ENCODE results near the gene CNTNAP3B. TPM values are rescaled to one million over a fixed set of nuclear protein-coding genes. Genes with fewer than 3 reads are reported as not detected.
"Not testable (repeated sequence)": the region's sequence is repeated elsewhere in the genome, so short reads cannot be mapped to it uniquely, and the experiment has no call there.

Gene CNTNAP3B
- total RNA-seq, 4 donors from 2014 or later, result 2.8 to 39.6 (median 7.9) TPM

DNA sequence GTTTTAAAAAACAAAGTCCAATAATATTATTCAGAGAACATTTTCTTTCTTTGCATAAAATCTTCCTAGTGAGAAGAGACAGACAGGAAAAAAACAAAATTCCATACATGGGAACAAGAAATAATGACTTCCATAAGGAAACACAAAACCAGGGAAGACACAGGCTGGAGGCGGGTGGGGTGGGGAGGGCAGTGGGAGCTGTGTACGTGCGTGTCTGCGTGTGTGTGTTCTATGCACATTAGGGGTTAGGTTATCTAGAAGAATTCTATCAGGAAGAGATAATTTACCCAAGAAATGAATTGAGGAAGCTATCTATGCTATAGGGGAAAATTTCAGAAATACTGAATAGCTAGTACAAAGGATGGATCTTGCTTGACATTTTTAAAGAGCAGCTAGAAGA is 58.2 kb downstream of the CNTNAP3B start:
- H3K27me3 ChIP-seq; in situ Hi-C loops (cut with MboI; ENCODE audit: low pct_ligation_motif_present in 1 of 4, low pct_unique_long_range_greater_than_20kb in 1 of 4, low sequenced_read_pairs in 3 of 4): not testable (repeated sequence)

DNA sequence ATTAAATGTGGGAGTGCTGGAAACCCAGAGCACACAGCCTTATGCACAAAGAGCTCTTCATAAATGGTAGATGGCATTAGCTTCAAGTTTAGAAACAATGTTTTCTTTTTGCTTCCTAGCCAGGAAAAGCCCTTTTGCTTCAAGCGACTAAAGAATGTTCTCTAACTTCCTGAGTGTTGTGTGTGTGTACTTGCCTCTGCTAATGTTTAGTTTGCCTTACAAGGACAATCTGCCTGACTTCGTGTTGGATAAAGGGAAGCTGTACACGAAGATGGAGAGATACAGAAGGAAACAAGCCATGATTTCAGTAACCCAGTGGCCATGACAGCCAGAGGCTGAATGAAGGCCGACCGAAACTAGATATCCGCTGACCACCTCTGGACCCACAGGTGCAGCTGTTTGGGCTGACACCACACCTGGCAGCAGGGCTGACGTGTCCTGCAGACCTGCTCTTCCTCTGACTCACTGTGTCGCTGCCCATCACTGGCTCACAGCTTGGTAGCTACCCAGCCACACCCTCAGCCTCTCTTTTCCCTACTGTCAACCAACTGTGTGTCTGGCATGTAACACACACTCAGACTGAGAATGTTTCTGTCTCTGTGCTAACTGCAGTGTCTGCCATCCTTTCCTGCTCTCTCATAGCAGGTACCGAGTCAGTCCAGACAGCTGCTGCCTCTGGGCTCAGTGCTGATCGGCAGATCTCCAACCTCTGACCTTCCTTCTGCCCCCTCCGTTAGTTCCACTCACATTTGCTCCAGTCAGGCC is 59.0 kb downstream of the CNTNAP3B start:
- DNase-seq; H3K36me3 ChIP-seq; H3K9me3 ChIP-seq; H3K27me3 ChIP-seq; H3K4me1 ChIP-seq; H3K4me3 ChIP-seq; H3K27ac ChIP-seq; in situ Hi-C loops (cut with MboI; ENCODE audit: low pct_ligation_motif_present in 1 of 4, low pct_unique_long_range_greater_than_20kb in 1 of 4, low sequenced_read_pairs in 3 of 4); intact Hi-C loops (cut with DNase I; ENCODE audit: low total_unique reads): not testable (repeated sequence)
- 58% methylated on average over 3 of the region's 11 CpGs; no CpG with 5 or more reads in 1 of the 2 donors for WGBS, 2 donors (ENCODE audit: low coverage in 1 of 2)

More for the DNA sequence above, 58.2 kb downstream of the CNTNAP3B start:
- intact Hi-C loops (cut with DNase I; ENCODE audit: low total_unique reads); H3K27ac ChIP-seq; H3K9me3 ChIP-seq; H3K4me1 ChIP-seq; DNase-seq; H3K4me3 ChIP-seq; H3K36me3 ChIP-seq: not testable (repeated sequence)
- no CpG with 5 or more reads among the region's 4 CpGs for WGBS, 2 donors (ENCODE audit: low coverage in 1 of 2)

DNA sequence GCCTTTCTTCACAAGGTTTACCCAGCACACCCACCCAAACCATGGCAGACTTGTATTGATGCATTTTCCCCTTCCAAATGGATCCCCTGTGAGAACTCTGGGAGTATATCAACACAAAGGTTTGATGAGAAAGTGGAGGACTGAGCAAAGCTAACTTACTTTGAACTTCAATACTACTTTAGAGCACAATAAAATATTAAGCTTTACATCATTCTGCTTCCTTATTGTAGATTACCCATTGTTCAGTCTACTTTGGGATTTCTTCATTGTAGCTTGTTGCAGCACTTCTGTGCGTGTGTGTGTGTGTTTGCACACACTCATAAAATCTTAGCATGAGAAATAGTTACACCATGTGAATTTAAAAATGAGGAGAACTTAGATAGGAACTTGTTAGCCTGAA is 75.4 kb downstream of the CNTNAP3B start:
- H3K4me3 ChIP-seq; in situ Hi-C loops (cut with MboI; ENCODE audit: low pct_ligation_motif_present in 1 of 4, low pct_unique_long_range_greater_than_20kb in 1 of 4, low sequenced_read_pairs in 3 of 4); H3K27ac ChIP-seq; DNase-seq; H3K9me3 ChIP-seq; H3K36me3 ChIP-seq; intact Hi-C loops (cut with DNase I; ENCODE audit: low total_unique reads); H3K27me3 ChIP-seq; H3K4me1 ChIP-seq: not testable (repeated sequence)
- WGBS, 2 donors (ENCODE audit: low coverage in 1 of 2), result 67% methylated on average over 1 of the region's 1 CpG; no CpG with 5 or more reads in 1 of the 2 donors

DNA sequence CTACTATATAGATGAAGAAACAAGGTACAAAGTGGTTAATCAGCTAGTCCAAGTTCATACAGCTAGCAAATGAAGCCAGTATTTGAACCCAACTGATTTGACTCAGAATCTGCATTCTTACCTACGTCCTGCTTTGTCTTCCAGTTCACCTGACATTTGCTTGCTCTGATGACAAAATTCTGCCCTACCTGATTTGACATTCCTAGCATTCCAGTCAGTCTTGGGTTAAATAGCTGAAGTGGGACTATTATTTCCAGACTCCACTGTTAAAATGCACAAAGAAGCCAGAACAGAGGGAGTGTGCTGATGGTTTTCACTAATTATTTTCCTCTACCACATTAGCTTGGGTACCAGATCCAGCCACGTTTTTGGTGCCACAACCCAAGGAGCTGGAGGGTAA is 78.5 kb downstream of the CNTNAP3B start:
- in situ Hi-C loops (cut with MboI; ENCODE audit: low pct_ligation_motif_present in 1 of 4, low pct_unique_long_range_greater_than_20kb in 1 of 4, low sequenced_read_pairs in 3 of 4); H3K4me1 ChIP-seq; H3K9me3 ChIP-seq; DNase-seq; H3K27ac ChIP-seq; H3K4me3 ChIP-seq; H3K36me3 ChIP-seq; intact Hi-C loops (cut with DNase I; ENCODE audit: low total_unique reads); H3K27me3 ChIP-seq: not testable (repeated sequence)
- no CpG with 5 or more reads among the region's 2 CpGs for WGBS, 2 donors (ENCODE audit: low coverage in 1 of 2)

DNA sequence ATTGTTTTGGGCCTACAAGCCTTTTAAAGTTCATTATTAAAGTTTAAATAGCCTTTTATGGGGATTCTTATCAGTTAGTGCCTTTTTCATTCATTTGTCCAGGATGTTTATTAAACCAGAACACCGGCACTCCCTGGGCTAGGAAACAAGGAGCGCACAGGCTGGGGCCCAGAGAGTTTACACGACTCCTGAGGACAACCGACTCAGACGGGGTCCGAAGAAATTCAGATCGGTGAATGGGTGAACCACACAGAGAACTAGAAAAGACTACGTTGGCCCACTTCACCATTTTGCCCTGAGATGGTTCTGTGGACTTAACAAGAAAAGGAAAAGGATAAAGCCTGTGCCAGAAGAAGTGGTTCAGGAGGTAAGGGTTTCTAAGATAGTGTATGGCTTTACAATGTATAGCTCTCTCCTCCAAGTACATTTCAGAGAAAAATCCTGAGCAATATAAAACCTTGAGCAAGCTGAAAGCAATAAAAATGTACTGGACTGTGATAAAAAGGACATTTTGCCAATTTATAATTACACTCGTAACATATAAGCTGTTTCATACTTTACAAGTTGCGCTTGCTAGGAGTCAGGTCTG is 84.7 kb downstream of the CNTNAP3B start:
- H3K27me3 ChIP-seq; H3K9me3 ChIP-seq; H3K4me1 ChIP-seq; H3K4me3 ChIP-seq; H3K27ac ChIP-seq; H3K36me3 ChIP-seq; in situ Hi-C loops (cut with MboI; ENCODE audit: low pct_ligation_motif_present in 1 of 4, low pct_unique_long_range_greater_than_20kb in 1 of 4, low sequenced_read_pairs in 3 of 4); intact Hi-C loops (cut with DNase I; ENCODE audit: low total_unique reads): not testable (repeated sequence)
- DNase-seq, result peak; percentile 8
- 27 to 60% methylated on average over 6 to 9 of the region's 10 CpGs for WGBS, 2 donors (ENCODE audit: low coverage in 1 of 2)

DNA sequence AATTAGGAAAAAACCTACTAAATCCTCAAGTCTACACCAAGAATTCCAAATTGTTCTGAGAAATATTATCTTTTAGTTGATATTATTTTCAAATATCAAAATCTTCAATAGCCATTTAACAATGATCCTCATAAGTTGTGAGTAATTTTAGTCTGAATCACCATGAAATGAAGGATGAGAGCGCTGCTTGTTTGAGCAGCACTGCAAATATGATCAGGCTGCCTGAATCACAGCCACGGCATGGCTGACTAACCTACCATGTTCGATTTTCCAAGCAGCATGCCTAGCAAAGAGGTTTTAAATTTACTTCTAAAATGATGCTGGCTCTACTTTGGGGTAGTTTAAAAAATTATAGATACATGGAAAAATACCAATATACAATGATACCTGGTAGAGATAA is 95.7 kb downstream of the CNTNAP3B start:
- H3K27ac ChIP-seq; H3K27me3 ChIP-seq; H3K4me1 ChIP-seq; H3K9me3 ChIP-seq; DNase-seq; intact Hi-C loops (cut with DNase I; ENCODE audit: low total_unique reads); H3K4me3 ChIP-seq; in situ Hi-C loops (cut with MboI; ENCODE audit: low pct_ligation_motif_present in 1 of 4, low pct_unique_long_range_greater_than_20kb in 1 of 4, low sequenced_read_pairs in 3 of 4); H3K36me3 ChIP-seq: not testable (repeated sequence)
- no CpG with 5 or more reads among the region's 3 CpGs for WGBS, 2 donors (ENCODE audit: low coverage in 1 of 2)

DNA sequence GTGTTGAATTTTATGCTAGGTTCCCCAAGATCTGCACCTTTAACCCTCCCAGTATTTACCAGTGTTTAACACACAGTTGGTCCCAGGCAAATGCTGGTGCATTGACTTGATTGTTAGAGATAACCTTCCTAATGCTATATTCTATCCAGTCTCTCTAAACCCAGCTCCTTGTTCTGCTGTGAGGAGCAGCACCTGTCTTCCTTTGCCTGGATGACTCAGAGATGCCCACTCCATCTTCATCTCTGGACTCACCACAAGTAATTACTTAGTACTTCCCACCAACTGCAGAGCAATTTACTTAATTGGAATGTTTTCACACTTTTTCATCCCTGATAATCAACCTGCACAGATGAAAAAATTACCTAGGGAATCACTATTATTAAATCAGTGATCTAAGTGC is 108.6 kb downstream of the CNTNAP3B start:
- H3K27me3 ChIP-seq; H3K27ac ChIP-seq; H3K4me1 ChIP-seq; DNase-seq; H3K36me3 ChIP-seq; intact Hi-C loops (cut with DNase I; ENCODE audit: low total_unique reads); H3K4me3 ChIP-seq; in situ Hi-C loops (cut with MboI; ENCODE audit: low pct_ligation_motif_present in 1 of 4, low pct_unique_long_range_greater_than_20kb in 1 of 4, low sequenced_read_pairs in 3 of 4); H3K9me3 ChIP-seq: not testable (repeated sequence)

DNA sequence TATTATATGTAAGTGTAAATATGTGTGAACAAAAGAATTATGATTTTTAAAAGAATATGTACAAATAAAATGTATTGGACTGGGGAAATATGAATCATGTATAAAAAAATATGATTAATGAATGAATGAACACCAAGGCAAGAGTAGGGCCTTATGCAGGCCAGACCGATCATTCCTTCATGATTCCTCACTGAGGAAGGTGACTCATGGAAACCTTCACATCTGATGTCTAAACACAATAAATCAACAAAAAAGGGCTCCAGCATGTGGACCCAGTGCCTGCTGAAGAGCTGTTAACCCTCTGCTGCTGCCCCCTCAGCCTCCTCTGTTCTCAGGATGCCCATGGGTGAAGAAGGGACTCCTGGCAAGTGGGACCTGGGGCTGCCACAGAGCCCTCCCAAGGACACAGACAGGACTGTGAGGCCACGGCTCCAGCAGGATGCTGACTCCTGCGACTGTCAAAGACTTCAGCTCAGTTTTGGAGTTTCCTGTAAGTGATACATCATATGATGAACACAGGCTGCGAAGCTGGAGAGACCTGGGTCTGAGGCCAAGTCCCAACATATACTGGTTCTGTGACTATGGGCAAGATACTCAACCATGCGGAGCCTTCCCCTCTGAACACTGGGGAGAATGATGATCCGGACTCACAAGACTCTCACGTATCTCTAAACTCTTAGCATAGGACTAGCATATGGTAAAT is 110.9 kb downstream of the CNTNAP3B start:
- H3K27ac ChIP-seq, result peak overlapping the region in 1 of 4 donors; percentile 34
- H3K4me1 ChIP-seq; H3K4me3 ChIP-seq; H3K36me3 ChIP-seq; H3K27me3 ChIP-seq; H3K9me3 ChIP-seq; intact Hi-C loops (cut with DNase I; ENCODE audit: low total_unique reads); in situ Hi-C loops (cut with MboI; ENCODE audit: low pct_ligation_motif_present in 1 of 4, low pct_unique_long_range_greater_than_20kb in 1 of 4, low sequenced_read_pairs in 3 of 4); DNase-seq: not testable (repeated sequence)
- 88% methylated on average over 7 of the region's 7 CpGs; no CpG with 5 or more reads in 1 of the 2 donors for WGBS, 2 donors (ENCODE audit: low coverage in 1 of 2)

DNA sequence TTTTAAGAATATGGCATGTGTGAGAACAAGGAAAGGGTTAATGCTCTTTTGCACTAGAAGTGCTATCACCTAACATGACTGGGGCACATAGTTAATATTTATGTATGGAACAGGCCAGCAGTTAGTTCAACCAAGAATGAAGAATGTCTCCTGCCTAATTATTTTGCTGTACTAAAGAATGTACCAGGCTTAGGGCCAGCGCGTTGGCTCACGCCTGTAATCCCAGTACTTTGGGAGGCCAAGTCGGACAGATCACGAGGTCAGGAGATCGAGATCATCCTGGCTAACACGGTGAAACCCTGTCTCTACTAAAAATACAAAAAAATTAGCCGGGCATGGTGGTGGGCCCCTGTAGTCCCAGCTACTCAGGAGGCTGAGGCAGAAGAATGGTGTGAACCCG is 114.9 kb downstream of the CNTNAP3B start:
- WGBS, 2 donors (ENCODE audit: low coverage in 1 of 2), result 95% methylated on average over 7 of the region's 9 CpGs; no CpG with 5 or more reads in 1 of the 2 donors
- intact Hi-C loops (cut with DNase I; ENCODE audit: low total_unique reads); H3K27ac ChIP-seq; H3K4me1 ChIP-seq; H3K27me3 ChIP-seq; in situ Hi-C loops (cut with MboI; ENCODE audit: low pct_ligation_motif_present in 1 of 4, low pct_unique_long_range_greater_than_20kb in 1 of 4, low sequenced_read_pairs in 3 of 4); H3K9me3 ChIP-seq; DNase-seq; H3K36me3 ChIP-seq; H3K4me3 ChIP-seq: not testable (repeated sequence)

DNA sequence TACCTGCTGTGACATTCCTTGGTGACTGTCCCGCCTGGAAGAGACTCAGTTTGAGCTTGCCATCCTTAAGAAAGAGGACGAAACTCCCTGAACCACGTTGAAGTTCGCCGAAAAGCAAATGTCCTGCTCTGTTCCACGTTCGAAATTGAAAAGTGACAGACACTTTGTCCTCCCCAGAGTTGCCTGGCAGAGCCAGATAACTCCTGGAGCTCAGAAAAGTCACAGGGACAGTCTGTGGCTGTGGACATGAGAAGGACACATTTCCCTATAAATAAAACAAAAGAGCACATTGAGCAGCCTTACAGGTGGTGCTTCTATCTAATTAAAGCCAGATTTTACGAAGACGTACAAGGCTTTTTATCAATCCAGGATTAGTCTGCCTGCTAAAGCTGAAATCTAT is 137.6 kb downstream of the CNTNAP3B start:
- H3K36me3 ChIP-seq; H3K4me1 ChIP-seq; H3K4me3 ChIP-seq; DNase-seq; H3K27me3 ChIP-seq; H3K27ac ChIP-seq; in situ Hi-C loops (cut with MboI; ENCODE audit: low pct_ligation_motif_present in 1 of 4, low pct_unique_long_range_greater_than_20kb in 1 of 4, low sequenced_read_pairs in 3 of 4); H3K9me3 ChIP-seq; intact Hi-C loops (cut with DNase I; ENCODE audit: low total_unique reads): not testable (repeated sequence)
- WGBS, 2 donors (ENCODE audit: low coverage in 1 of 2), result 100% methylated on average over 2 of the region's 9 CpGs; no CpG with 5 or more reads in 1 of the 2 donors

Measured in transverse colon (tissue), 4 donors.